ENCODE results near the gene DIPK1A. TPM values are rescaled to one million over a fixed set of nuclear protein-coding genes. Genes with fewer than 3 reads are reported as not detected.

Gene DIPK1A
- total and polyA plus RNA-seq, 4 donors: 12.3 to 48.8 (median 39.6) TPM

DNA sequence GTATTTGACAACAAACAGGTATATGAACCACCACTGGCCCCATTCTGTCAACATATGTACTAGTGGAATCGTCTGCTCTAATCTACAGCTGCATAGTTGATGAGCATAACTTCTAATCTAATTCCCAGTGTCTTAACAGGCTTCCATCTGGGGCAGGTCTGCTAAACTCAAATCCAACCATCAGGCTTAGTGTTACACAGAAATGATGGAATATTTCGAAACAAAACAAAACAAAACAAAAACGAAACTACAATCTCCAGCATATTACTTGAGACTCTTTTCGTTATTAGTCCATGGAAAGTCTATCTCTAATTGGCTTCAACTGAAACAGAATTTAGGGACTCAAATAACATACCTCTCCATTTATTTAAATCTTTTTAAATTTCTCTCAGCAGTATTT is 37.6 kb downstream of the DIPK1A start:
- no peaks in the 10 kb centered on the region for H3K36me3 ChIP-seq (ENCODE audit: control insufficient read depth, insufficient read depth, low read length)
- no peaks in the 10 kb centered on the region for H3K27me3 ChIP-seq (ENCODE audit: control insufficient read depth, insufficient read depth, low read length)
- no peaks in the 10 kb centered on the region for H3K4me1 ChIP-seq (ENCODE audit: control insufficient read depth, insufficient read depth, low read length)
- no peak for DNase-seq (ENCODE audit: low read depth in 4 of 6, low spot score in 6 of 6)
- H3K9me3 ChIP-seq (ENCODE audit: control insufficient read depth, insufficient read depth, low read length): no peaks in the 10 kb centered on the region
- 100% methylated on average over 4 of the region's 4 CpGs for WGBS (ENCODE audit: insufficient coverage)
- H3K27ac ChIP-seq (ENCODE audit: low read depth, low read length): no peak overlapping the region
- no peak overlapping the region for H3K4me3 ChIP-seq (ENCODE audit: low read depth, low read length)

DNA sequence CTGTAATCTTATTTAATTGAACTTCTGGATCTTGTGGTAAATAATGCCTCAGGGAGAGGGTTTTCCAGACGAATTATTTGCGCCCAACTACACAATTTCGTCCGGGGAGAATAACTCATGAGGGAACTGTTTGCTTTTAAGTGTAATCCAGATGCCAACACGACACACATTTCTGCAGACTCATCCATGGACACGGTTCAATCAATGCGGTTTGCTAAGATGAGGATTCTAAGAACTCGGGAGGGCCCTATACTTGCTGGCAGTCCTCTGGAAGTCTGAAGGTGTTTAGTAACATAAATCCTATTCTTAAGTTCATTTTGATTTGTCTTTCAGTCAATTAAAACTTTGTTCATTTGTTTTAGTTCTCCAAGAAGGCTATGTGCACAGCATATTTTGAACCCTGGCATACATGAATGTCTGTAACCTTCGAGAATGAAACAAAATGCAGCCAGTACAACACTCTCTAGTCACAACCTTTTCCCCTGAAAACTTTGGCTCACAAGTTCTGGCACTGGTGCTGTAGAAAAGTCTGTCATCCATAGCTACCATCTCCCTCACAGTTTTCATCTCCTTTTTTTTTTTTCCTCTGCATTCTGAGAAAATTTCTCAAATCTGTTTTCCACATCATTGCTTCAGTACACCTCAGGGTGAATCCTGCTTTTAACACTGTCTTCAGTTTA is 38.8 kb downstream of the DIPK1A start:
- Histone ChIP-seq H3K27ac (ENCODE audit: low read depth, low read length) (no peak overlapping the region), H3K36me3 (ENCODE audit: control insufficient read depth, insufficient read depth, low read length) (no peaks in the 10 kb centered on the region), H3K4me3 (ENCODE audit: low read depth, low read length) (no peak overlapping the region), H3K4me1 (ENCODE audit: control insufficient read depth, insufficient read depth, low read length) (no peaks in the 10 kb centered on the region), H3K27me3 (ENCODE audit: control insufficient read depth, insufficient read depth, low read length) (no peaks in the 10 kb centered on the region), H3K9me3 (ENCODE audit: control insufficient read depth, insufficient read depth, low read length) (no peaks in the 10 kb centered on the region)
- DNase-seq (ENCODE audit: low read depth in 4 of 6, low spot score in 6 of 6): peak in 2 of 6 donors; percentile 28 to 31
- WGBS (ENCODE audit: insufficient coverage): 52% methylated on average over 3 of the region's 9 CpGs

DNA sequence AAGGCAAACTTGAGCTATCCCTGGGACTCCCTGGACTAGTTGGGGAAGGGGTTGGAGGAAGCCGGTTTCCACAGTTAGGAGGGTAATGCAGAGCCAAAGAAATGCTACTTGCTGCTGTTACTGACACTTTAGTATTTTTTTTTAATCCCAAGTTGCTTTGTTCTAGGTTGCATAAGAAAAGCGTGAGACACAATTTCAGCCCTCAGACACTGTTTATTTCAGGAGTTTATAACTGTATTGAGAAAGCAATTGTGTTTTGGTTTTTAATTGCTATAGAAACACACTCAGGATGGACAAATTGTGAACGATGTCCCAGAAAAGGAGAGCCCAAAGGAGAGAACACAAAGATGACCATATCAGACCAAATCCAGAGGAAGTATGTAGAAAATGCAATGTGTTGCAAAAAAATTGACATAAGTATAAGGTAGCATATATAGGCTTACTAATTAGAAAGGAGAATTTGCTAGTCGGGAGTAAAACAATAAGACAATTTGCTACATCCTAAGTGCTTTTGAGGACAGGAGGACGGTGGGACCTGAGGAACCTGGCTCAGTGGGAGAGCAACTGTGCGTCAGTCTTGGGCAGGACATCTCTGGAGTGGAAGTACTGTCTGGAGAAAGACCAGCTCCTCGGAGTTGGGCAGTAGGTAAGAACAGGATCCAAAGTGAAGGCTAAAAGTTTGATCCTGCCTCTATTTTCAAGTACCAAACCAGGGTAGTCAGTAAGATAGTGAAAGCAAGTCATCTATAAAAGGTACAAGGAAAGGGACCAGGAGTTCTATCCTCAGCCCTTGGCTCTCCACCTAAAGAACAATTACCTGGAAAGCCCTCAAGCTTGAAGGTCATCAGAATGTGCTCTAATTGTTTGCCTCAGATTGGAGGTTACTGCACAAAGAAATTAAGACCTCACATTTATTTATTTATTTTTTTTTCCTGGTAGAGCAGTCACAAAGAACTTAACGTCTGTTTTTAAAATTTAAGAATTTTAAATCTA is 39.9 kb downstream of the DIPK1A start:
- no peaks in the 10 kb centered on the region for H3K27me3 ChIP-seq (ENCODE audit: control insufficient read depth, insufficient read depth, low read length)
- H3K9me3 ChIP-seq (ENCODE audit: control insufficient read depth, insufficient read depth, low read length): no peaks in the 10 kb centered on the region
- no peaks in the 10 kb centered on the region for H3K4me1 ChIP-seq (ENCODE audit: control insufficient read depth, insufficient read depth, low read length)
- DNase-seq (ENCODE audit: low read depth in 4 of 6, low spot score in 6 of 6): no peak
- no peak overlapping the region for H3K27ac ChIP-seq (ENCODE audit: low read depth, low read length)
- H3K4me3 ChIP-seq (ENCODE audit: low read depth, low read length): no peak overlapping the region
- H3K36me3 ChIP-seq (ENCODE audit: control insufficient read depth, insufficient read depth, low read length): no peaks in the 10 kb centered on the region
- 91% methylated on average over 4 of the region's 8 CpGs for WGBS (ENCODE audit: insufficient coverage)

DNA sequence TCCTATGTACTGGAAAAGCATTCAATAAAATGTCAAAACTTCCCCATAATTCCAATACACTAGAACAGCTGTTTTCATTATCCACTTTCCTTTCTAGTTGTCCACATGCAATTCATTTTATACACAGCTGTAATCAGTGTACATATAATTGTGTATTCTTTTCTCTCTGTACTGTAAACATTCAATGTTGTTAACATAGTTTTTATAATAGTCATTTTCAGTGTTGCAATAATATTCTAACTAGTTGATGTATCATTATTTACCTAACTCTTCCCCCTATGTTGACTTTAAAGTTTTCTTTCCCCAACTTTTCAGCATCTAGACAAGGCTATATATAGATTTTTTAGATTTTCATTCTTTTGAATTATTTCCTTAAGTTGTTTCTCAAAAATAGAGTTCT is 44.4 kb downstream of the DIPK1A start:
- no peak overlapping the region for H3K4me3 ChIP-seq (ENCODE audit: low read depth, low read length)
- no peaks in the 10 kb centered on the region for H3K27me3 ChIP-seq (ENCODE audit: control insufficient read depth, insufficient read depth, low read length)
- no peaks in the 10 kb centered on the region for H3K36me3 ChIP-seq (ENCODE audit: control insufficient read depth, insufficient read depth, low read length)
- no peak overlapping the region for H3K27ac ChIP-seq (ENCODE audit: low read depth, low read length)
- DNase-seq (ENCODE audit: low read depth in 4 of 6, low spot score in 6 of 6): no peak
- no peaks in the 10 kb centered on the region for H3K9me3 ChIP-seq (ENCODE audit: control insufficient read depth, insufficient read depth, low read length)
- H3K4me1 ChIP-seq (ENCODE audit: control insufficient read depth, insufficient read depth, low read length): no peaks in the 10 kb centered on the region

DNA sequence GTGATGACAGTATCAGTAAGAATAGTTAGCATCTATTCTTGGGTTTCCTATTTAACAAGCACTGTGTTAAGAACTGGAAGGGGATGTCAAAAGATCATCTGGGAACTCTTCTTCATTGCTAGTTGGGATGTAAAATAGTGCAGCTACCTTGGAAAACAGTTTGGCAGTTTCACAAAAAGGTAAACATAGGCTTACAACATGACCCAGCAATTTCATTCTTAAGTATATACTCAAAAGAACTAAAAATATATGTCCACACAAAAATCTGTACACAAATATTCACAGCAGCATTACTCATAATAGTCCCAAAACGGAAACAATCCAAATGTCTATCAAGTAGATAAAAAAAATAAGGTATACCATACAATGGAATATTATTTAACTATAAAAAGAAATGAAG is 45.7 kb downstream of the DIPK1A start:
- no peaks in the 10 kb centered on the region for H3K27me3 ChIP-seq (ENCODE audit: control insufficient read depth, insufficient read depth, low read length)
- H3K36me3 ChIP-seq (ENCODE audit: control insufficient read depth, insufficient read depth, low read length): no peaks in the 10 kb centered on the region
- H3K27ac ChIP-seq (ENCODE audit: low read depth, low read length): no peak overlapping the region
- H3K4me3 ChIP-seq (ENCODE audit: low read depth, low read length): no peak overlapping the region
- no peaks in the 10 kb centered on the region for H3K4me1 ChIP-seq (ENCODE audit: control insufficient read depth, insufficient read depth, low read length)
- H3K9me3 ChIP-seq (ENCODE audit: control insufficient read depth, insufficient read depth, low read length): no peaks in the 10 kb centered on the region
- no CpG with 5 or more reads among the region's 1 CpG for WGBS (ENCODE audit: insufficient coverage)
- DNase-seq (ENCODE audit: low read depth in 4 of 6, low spot score in 6 of 6): no peak

DNA sequence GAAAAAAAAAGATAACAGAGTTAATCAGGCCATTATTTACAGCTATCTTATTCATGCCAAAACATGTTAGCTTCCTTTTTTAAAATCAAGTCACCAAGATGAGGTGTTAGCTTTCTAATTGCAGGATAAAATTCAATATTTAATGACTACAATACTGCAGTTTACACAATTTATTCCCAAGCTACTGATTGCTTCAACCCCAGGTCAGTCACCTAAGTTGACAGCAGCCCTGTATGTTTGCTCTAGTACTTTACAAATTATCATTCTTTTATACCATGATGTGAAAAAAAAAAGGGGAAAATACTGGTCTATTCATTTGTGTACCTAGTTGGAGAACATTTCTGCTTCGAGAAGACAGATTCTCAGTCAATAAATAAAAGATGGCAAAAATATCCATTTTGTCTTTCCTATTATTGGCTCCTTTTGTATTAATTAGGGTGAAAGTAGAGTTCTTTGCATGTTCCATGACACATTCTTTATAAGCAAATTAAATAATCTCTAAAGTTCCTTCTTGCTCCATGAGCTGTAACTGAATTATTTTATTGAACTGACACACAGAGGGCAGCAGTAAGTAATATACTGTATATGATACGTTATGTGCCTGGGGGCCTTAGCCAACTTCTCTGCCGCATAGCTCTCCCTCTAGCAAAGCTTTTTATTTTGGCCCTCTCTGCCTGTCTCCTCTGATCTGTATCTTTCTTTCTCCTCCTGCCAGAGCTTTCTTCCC is 48.0 kb downstream of the DIPK1A start:
- no peaks in the 10 kb centered on the region for H3K36me3 ChIP-seq (ENCODE audit: control insufficient read depth, insufficient read depth, low read length)
- H3K27ac ChIP-seq (ENCODE audit: low read depth, low read length): no peak overlapping the region
- no CpG with 5 or more reads among the region's 3 CpGs for WGBS (ENCODE audit: insufficient coverage)
- H3K4me3 ChIP-seq (ENCODE audit: low read depth, low read length): no peak overlapping the region
- H3K9me3 ChIP-seq (ENCODE audit: control insufficient read depth, insufficient read depth, low read length): no peaks in the 10 kb centered on the region
- no peak for DNase-seq (ENCODE audit: low read depth in 4 of 6, low spot score in 6 of 6)
- no peaks in the 10 kb centered on the region for H3K4me1 ChIP-seq (ENCODE audit: control insufficient read depth, insufficient read depth, low read length)
- H3K27me3 ChIP-seq (ENCODE audit: control insufficient read depth, insufficient read depth, low read length): no peaks in the 10 kb centered on the region

DNA sequence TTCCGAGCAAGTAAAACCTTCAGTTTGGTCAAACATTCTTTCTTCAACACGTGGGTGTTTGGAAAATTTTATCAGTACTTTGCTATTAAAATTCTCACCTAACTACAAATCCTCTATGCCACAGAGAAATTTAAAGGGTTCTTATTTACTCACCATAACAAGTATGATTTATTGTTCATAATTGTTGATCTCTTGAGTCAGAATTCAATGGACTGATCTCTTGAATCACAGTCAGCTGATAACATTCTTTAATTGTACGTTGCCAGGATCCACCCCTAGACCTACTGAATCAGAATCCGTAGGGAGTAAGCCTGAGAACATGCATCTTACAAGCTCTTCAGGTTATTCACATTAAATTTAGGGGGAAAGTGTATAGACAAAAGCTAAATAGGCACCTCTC is 51.2 kb downstream of the DIPK1A start:
- no peak for DNase-seq (ENCODE audit: low read depth in 4 of 6, low spot score in 6 of 6)
- Histone ChIP-seq H3K27ac (ENCODE audit: low read depth, low read length) (no peak overlapping the region), H3K9me3 (ENCODE audit: control insufficient read depth, insufficient read depth, low read length) (no peaks in the 10 kb centered on the region), H3K4me1 (ENCODE audit: control insufficient read depth, insufficient read depth, low read length) (no peaks in the 10 kb centered on the region), H3K36me3 (ENCODE audit: control insufficient read depth, insufficient read depth, low read length) (no peaks in the 10 kb centered on the region), H3K4me3 (ENCODE audit: low read depth, low read length) (no peak overlapping the region), H3K27me3 (ENCODE audit: control insufficient read depth, insufficient read depth, low read length) (no peaks in the 10 kb centered on the region)
- no CpG with 5 or more reads among the region's 4 CpGs for WGBS (ENCODE audit: insufficient coverage)

DNA sequence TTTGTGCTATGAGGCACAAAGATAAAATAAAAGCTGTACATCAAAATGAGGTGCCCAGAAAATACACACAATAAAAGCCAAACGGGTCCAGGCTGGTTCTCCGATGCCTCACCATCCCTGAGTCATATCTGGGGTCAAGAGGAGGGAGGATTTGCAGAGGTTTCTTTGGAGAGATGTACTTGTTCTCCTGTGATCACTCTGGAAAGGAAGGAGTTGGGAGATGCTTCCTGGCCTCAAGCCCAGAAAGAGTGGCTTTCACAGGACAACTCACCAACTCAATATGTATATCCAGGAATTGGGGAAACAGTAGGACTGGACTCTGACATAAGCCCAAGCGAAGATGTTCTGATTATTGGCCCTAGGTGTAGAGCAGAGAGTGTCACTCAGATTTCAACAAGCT is 51.9 kb downstream of the DIPK1A start:
- H3K4me3 ChIP-seq (ENCODE audit: low read depth, low read length): no peak overlapping the region
- H3K4me1 ChIP-seq (ENCODE audit: control insufficient read depth, insufficient read depth, low read length): no peaks in the 10 kb centered on the region
- no peaks in the 10 kb centered on the region for H3K27me3 ChIP-seq (ENCODE audit: control insufficient read depth, insufficient read depth, low read length)
- no CpG with 5 or more reads among the region's 3 CpGs for WGBS (ENCODE audit: insufficient coverage)
- H3K36me3 ChIP-seq (ENCODE audit: control insufficient read depth, insufficient read depth, low read length): no peaks in the 10 kb centered on the region
- no peak overlapping the region for H3K27ac ChIP-seq (ENCODE audit: low read depth, low read length)
- peak in 1 of 6 donors; percentile 16 for DNase-seq (ENCODE audit: low read depth in 4 of 6, low spot score in 6 of 6)
- no peaks in the 10 kb centered on the region for H3K9me3 ChIP-seq (ENCODE audit: control insufficient read depth, insufficient read depth, low read length)

DNA sequence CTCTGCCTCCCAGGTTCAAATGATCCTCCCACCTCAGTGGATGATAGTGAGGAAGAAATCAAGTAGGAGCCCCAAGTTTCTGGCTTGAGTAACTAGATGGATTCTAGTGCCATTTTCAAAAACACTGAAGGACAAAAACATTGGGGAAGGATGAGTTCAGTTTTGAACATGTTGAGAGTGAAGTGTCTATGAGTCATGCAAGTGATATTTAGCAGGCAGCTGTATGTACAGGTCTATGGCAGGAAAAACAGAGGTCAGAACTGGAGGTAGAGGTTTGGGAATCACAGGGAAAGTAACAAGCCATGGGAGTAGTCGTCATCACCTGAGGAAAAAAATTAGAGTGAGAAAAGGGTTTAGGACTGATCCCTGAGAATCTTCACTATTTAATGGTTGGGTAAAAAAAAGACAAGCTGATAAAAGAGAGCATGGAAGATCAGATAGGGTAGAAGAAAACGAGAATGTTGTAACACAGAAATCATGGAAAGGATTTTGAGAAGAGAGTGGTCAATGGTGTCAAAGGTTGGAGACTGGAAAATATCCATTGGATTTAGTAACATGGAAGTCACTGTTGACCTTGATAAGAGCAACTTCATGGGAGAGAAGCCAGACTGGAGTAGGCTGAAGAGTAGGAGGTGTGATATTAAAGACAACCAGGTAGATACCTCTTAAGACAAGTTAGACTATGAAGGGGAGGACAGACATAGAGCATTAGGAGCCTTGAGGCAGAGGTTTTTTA is 53.1 kb downstream of the DIPK1A start:
- Histone ChIP-seq H3K36me3 (ENCODE audit: control insufficient read depth, insufficient read depth, low read length) (no peaks in the 10 kb centered on the region), H3K27ac (ENCODE audit: low read depth, low read length) (no peak overlapping the region), H3K4me1 (ENCODE audit: control insufficient read depth, insufficient read depth, low read length) (no peaks in the 10 kb centered on the region), H3K9me3 (ENCODE audit: control insufficient read depth, insufficient read depth, low read length) (no peaks in the 10 kb centered on the region), H3K4me3 (ENCODE audit: low read depth, low read length) (no peak overlapping the region), H3K27me3 (ENCODE audit: control insufficient read depth, insufficient read depth, low read length) (no peaks in the 10 kb centered on the region)
- WGBS (ENCODE audit: insufficient coverage): 100% methylated on average over 2 of the region's 2 CpGs
- no peak for DNase-seq (ENCODE audit: low read depth in 4 of 6, low spot score in 6 of 6)
